Sciatic nerve (tissue), 2 donors: ENCODE data around the gene HECTD2. TPM values are rescaled to one million over a fixed set of nuclear protein-coding genes. Genes with fewer than 3 reads are reported as not detected.

ENCODE experiments used
- ATAC-seq: fragments of 200-7000 bp; cut with Tn5 transposase; one replicate; pipeline ENCODE4 v1.9.1; 2020; ENCODE audit warnings: mild to moderate bottlenecking, moderate library complexity
- DNase-seq: peaks from one replicate; pipeline ENCODE4 v3.0.0-alpha.2; 2020; ENCODE audit warnings: low spot score
- intact Hi-C: fragments of 100-400 bp; cut with DNase I; formaldehyde crosslinking; loops from one replicate; pipeline ENCODE4 v1.14.2; 2022
- total RNA-seq: library from RNA; stranded (reverse); fragmentation: NEBNext Ultra II Directional; extraction: Animal tissue kit (Norgen Biotek cat#: 25700); gene quantifications from one replicate; pipeline ENCODE4 v1.2.1, GENCODE V29; 2021
- donor health status: DM: no; HTN: no; CAD: no.
- donor health status: DM: no; HTN: no; CAD: no.

HECTD2 gene
- total RNA-seq, 1 donor from 2014 or later, result 27.1 TPM

DNA sequence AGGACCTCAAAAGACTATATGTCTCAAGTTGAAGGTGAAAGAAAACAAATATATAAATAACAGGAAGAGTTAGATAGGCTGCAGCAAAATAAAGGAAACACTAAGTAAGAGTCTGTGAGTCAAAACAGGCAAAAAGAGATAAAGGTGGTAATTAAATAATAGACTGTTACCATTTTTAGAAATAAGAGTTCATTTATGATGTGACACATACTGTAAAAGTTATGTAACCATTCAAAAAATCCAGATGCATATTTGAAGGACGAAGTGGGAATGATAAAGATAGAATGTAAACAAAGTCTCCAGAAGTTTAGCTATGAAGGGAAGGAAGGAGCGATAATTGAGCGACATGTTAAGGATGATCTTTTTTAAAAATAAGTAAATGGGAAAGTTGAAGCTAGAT lies 50.5 kb downstream of the HECTD2 start:
- DNase-seq, result no peak
- intact Hi-C loops, result no loop called here
- ATAC-seq, result no peak

- ATAC-seq (no peak), DNase-seq (no peak)
- intact Hi-C loops, result no loop called here
Measured at GRCh38 chr10:91462423-91462822, 52.3 kb downstream of the HECTD2 start.

DNA sequence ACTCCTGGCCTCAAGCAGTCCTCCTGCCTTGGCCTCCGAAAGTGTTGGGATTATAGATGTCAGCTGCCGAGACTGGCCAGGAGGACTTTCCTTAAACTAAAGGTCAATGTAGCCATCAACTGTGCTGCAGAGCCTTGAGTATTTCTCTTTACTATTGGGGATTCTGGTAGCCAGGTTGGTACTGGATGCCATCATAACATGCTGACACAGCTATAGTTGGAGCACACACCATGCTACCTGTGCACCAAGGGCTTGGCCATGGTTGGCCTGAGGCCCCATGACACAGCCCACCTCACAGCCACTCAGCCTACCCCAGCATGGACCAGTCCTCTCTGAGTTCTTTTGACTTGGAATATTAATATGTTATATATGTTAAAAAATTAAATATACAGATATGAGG lies 54.4 kb downstream of the HECTD2 start:
- intact Hi-C loops, result no loop called here
- ATAC-seq (no peak), DNase-seq (no peak)

DNA sequence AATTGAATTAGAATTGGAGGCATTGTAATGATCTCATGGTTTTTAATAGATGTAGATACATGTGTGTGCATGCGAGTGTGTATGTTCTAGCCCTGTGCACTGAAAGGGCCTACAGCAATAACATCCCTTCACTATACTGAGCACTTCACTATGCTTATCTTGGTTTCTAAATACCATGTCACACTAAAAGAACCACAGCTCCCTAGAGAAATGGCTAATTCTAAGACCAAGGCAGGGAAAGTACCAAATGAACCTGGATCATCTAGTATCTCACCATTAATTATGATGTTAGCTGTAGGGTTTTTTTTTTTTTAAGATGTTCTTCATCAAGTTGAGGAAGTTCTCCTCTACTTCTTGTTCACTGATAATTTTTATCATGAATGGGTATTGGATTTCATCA lies 55.1 kb downstream of the HECTD2 start:
- ATAC-seq (no peak), DNase-seq (no peak)
- intact Hi-C loops, result no loop called here

- DNase-seq (no peak), ATAC-seq (no peak)
- intact Hi-C loops, result no loop called here
Measured at GRCh38 chr10:91467114-91467513, 57.0 kb downstream of the HECTD2 start.

GRCh38 chr10:91471602-91472001 lies 61.5 kb downstream of the HECTD2 start:
- intact Hi-C loops, result no loop called here
- ATAC-seq (no peak), DNase-seq (no peak)

DNA sequence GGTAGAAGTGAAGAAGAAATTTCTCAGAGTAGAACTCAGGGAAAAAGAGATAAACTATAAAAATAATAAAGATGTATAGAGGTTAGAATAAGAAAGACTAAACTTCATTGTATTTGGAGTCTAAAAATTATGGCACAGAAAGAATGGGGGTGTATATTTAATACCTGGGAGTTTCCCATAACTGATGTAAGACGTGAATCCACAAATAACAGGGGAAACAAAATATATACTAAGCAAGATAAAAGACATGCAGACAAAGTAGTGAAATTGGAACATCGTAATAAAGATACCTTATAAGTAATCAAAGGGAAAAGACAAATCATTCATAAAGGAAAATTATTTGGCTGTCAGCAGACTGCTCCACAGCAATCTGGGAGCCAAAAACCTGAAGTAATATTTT lies 62.8 kb downstream of the HECTD2 start:
- DNase-seq (no peak), ATAC-seq (no peak)
- intact Hi-C loops, result no loop called here

GRCh38 chr10:91474009-91474408 lies 63.9 kb downstream of the HECTD2 start:
- intact Hi-C loops, result no loop called here
- no peak for ATAC-seq
- DNase-seq, result no peak

GRCh38 chr10:91477236-91477635 lies 67.1 kb downstream of the HECTD2 start:
- intact Hi-C loops, result no loop called here
- no peak for ATAC-seq

GRCh38 chr10:91479583-91479982 lies 69.4 kb downstream of the HECTD2 start:
- DNase-seq (no peak), ATAC-seq (no peak)
- intact Hi-C loops, result no loop called here

More at GRCh38 chr10:91477236-91477635, 67.1 kb downstream of the HECTD2 start:
- DNase-seq, result no peak

- DNase-seq (no peak), ATAC-seq (no peak)
- intact Hi-C loops, result no loop called here
Measured at GRCh38 chr10:91487911-91488582, 77.9 kb downstream of the HECTD2 start.

DNA sequence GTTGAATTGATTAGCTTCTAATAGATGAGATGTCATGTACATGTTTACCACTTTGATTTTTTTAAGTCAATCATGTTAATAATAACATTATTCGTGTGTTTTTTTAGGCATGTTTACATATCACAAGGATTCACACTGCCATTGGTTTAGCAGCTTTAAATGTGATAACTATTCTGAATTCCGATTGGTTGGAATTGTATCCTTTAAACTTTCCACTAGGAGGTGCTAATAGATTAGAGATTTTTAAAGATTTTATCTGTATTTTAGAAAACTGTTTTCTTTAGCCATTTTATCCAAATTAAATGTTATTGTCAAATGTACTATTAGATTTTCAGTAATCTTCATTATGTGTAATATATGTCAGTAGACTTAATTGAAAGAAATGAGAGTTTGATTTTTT lies 83.2 kb downstream of the HECTD2 start:
- intact Hi-C loops, result loop anchor here (10.0 kb wide), 1 partner anchor 141 kb away; the partner anchor contains the start of gene PPP1R3C
- ATAC-seq (no peak), DNase-seq (no peak)

GRCh38 chr10:91495402-91495801 lies 85.3 kb downstream of the HECTD2 start:
- DNase-seq (no peak), ATAC-seq (no peak)
- intact Hi-C loops, result loop anchor here (10.0 kb wide), 1 partner anchor 139 kb away; the partner anchor contains the start of gene PPP1R3C

DNA sequence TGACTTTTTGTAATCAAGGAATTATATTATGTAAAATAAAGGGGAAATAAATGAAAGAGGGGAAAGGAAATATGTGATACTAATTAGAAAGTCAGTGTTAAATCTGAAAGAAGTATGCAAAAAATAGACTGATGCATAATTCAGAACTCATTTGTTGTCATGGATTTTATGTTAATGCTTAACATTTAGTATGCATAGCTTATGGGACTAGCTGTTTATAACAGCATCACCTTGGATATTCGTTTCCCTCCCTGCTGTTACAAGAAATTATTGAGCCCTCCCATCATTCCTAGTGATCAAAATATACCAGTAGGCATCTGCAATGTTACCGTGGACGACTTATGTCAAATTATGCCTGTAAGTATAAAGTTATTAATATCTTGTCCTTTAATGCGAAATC lies 85.9 kb downstream of the HECTD2 start:
- no peak for DNase-seq
- intact Hi-C loops, result loop anchor here (10.0 kb wide), 1 partner anchor 139 kb away; the partner anchor contains the start of gene PPP1R3C
- no peak for ATAC-seq

GRCh38 chr10:91511549-91512330 lies 101.6 kb downstream of the HECTD2 start:
- intact Hi-C loops, result no loop called here

GRCh38 chr10:91512458-91512857 lies 102.3 kb downstream of the HECTD2 start:
- intact Hi-C loops, result no loop called here
- no peak for ATAC-seq

More at GRCh38 chr10:91511549-91512330, 101.6 kb downstream of the HECTD2 start:
- no peak for DNase-seq
- ATAC-seq, result no peak

GRCh38 chr10:91513598-91514424 lies 103.7 kb downstream of the HECTD2 start:
- ATAC-seq (no peak), DNase-seq (no peak)
- intact Hi-C loops, result no loop called here

More at GRCh38 chr10:91512458-91512857, 102.3 kb downstream of the HECTD2 start:
- DNase-seq, result no peak

- ATAC-seq (no peak), DNase-seq (no peak)
- intact Hi-C loops, result no loop called here
Measured at GRCh38 chr10:91514787-91515186, 104.6 kb downstream of the HECTD2 start.

DNA sequence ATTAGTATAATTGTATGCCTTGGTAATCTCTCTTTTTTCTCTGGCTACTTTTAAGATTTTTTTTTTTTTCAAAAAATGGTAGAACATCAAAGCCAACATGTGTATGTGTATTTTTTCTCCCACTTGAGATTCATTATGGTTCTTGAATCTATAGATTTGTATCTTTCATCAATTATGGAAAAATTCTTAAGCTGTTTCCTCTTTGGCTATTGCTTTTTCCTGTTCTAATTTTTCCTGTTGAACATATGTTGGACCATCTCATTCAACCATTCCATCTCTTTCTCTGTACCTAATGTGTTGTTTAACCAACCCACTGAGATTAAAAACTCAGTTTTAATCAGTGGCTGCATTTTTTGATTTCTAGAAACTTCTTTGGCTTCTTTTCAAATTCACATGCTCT lies 107.2 kb downstream of the HECTD2 start:
- intact Hi-C loops, result no loop called here
- ATAC-seq, result no peak
- no peak for DNase-seq
